GM08714 (cell line): ENCODE data around the gene DIP2C.
"Not testable (repeated sequence)": the region's sequence is repeated elsewhere in the genome, so short reads cannot be mapped to it uniquely, and the experiment has no call there.

Source experiments
- H3K4me3 ChIP-seq: fragments of 200-500 bp; sonication (Bioruptor generic); 2 replicates; pipeline ENCODE4 v1.5.1; 2014; ENCODE audit warnings: mild to moderate bottlenecking, low read length, inconsistent platforms
- ZNF274 ChIP-seq: IDR thresholded peaks from 2 replicates; pipeline ENCODE4 v1.6.1; 2012; ENCODE audit warnings: mild to moderate bottlenecking, low read depth, low read length

Gene DIP2C

DNA sequence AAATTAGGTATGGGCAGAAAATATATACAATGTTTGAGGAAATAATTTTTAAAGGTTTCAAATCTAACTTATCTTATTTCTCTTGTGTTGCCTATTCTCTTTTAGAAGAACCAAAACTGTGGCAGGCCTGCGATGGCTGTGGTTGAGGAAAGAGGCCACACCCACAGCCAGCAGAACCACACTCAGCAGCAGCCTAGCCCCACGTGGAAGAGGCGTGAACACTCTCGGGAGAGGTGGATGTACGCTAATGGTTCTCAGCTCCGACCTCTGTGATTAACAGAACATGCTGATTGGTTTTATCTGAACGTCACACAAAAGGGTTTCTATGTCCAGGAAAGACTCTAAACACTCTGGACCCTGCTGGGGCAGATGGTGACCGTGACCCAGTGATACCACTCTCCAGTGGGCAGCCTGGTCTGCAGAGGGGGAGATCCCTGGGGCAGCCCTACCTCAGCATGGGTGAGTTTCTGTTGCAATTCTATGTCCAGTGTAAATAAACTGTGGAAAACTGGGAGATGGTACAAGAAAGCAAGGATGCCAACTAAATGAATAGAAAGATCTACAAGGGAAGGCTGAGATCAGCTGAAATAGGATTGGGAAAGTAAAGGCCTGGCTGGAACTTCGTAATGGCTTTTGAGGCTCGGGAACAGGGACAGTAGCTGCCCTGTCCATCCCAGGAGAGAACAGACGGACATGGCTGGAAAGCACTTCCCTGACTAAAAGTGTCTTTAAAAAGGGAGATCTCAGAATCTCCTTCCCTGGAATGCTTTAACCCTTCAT lies 26.6 kb downstream of the DIP2C start:
- no peak overlapping the region for H3K4me3 ChIP-seq
- TF ChIP-seq ZNF274 = no peak

DNA sequence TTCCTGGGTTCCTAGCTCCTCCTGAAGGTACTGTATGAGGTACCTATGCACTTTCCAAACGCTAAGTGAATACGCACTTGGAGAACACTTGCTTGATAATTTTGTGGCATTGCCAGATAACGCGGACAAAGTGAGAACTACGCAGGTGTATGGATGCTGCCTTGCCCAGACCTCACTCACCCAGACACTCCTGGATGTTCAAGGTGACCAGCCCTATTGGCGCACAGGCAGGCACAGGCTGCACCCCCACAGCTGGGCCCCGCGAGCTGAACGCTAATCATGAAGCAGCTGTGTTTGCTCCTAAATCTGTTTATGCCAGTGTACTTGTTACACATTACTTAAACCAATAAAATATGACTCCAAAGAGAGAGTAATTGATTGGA lies 27.3 kb downstream of the DIP2C start:
- TF ChIP-seq ZNF274 = no peak

DNA sequence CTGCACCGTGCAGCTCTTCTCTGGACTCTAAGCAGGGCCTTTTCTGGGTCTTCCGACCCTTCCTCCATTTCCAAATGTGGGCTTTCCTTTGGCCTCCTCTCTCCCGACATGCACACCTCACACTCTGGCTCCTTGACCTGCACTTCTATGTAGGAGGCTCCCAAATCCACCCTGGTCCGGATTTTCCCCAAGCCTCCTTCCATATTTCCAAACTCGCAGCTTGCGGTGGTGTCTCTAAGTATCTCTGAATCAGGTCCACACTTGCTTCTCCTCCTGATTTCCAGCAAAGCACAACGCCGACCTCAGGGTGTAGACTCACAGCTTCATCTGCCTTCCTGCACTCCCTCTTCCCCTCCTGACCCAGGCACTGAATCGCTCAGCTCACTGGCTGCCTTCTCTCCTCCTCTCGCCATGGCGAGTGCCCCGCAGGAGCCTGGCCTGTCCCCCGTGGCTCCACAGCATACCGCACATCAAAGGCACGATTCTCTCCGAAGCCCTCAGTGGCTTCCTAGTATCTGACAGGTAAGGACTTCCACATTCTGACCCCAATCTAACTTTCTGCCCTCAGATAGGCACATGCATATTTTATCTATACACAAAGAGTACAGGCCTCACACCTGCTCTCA lies 27.8 kb downstream of the DIP2C start:
- TF ChIP-seq ZNF274 = no peak
- no peak overlapping the region for H3K4me3 ChIP-seq

More for the DNA sequence above, 27.3 kb downstream of the DIP2C start:
- H3K4me3 ChIP-seq = no peak overlapping the region

DNA sequence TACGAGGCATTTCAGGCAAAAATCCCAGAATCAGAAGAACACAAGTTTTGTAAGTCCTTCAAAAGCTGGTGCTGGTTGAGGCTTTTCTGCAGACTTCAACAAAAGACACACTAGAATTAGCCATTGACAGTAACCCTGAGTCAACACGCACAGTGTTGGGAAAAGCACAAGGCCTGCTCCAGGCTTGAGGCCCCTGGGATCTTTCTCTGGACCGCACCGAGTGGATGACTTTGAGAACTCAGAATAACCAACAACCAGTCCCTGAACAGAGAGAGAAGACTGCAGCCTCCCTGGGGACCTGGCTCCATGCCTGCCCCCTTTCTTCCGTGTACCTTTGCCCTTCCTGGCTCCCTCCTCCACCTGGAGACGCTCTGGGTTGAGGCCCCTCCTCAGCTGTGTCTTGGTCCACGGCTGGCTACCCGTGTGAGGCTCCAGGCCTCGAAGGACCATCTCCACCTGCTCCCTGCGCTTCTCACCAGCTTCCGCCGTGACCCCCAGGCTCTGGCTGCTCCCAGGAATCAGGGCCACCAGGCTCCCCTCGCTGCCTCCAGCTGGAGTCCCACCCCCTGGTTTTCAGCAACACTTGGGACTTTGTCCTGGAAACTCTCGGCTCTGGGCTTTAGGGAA lies 28.4 kb downstream of the DIP2C start:
- no peak for TF ChIP-seq ZNF274
- no peak overlapping the region for H3K4me3 ChIP-seq

DNA sequence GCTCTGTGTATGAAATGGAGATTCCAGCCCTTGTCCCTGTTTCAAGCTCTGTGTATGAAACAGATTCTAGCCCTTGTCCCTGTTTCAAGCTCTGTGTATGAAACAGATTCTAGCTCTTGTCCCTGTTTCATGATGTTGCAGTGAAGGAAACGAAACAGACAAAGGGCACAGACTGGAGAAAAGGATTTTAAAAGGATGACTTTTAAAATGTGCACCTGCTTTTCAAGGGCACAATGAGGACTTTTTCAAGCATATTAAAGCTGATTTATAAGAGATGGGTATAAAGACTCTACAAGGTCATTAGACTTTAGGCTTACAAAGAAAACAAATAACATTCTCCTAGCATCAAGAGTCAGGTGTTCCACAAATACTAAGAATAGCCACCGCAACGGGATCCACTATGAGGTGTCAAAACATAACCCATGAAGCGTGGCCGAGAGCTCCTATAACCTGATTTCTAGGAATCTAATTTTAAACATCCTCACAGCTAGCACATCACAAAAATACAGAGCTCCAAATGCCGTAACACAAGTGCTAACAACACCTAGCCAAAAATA lies 29.0 kb downstream of the DIP2C start:
- no peak for TF ChIP-seq ZNF274
- no peak overlapping the region for H3K4me3 ChIP-seq

DNA sequence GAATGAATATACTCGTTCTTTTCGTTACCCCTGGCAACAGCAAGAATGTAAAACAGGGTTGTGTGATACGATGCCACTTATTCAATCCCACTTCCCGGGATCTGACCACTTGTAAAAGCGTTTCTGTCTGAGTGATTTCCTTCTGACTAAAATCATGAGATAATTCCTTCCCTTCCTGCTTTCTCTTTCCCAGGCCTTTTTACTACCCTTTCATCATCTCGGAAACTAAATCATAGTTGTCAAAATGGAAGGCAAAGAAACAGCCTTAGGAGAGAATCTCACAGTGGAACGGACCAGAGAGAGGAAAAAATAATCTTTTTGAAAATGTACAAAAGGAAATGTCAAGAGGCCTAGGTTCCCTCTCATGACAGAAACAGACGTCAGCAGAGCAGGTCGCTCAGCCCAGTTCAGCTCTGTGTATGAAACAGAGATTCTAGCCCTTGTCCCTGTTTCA lies 29.8 kb downstream of the DIP2C start:
- H3K4me3 ChIP-seq = no peak overlapping the region
- TF ChIP-seq ZNF274 = no peak

DNA sequence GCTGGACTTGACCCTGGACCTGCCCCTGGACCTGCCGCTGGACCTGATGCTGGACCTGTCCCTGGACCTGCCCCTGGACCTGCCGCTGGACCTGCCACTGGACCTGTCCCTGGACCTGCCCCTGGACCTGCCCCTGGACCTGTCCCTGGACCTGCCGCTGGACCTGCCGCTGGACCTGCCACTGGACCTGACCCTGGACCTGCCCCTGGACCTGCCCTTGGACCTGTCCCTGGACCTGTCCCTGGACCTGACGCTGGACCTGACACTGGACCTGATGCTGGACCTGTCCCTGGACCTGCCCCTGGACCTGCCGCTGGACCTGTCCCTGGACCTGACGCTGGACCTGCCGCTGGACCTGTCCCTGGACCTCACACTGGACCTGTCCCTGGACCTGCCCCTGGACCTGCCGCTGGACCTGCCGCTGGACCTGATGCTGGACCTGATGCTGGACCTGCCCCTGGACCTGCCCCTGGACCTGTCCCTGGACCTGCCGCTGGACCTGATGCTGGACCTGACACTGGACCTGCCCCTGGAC lies 31.6 kb downstream of the DIP2C start:
- not testable (repeated sequence) for H3K4me3 ChIP-seq

DNA sequence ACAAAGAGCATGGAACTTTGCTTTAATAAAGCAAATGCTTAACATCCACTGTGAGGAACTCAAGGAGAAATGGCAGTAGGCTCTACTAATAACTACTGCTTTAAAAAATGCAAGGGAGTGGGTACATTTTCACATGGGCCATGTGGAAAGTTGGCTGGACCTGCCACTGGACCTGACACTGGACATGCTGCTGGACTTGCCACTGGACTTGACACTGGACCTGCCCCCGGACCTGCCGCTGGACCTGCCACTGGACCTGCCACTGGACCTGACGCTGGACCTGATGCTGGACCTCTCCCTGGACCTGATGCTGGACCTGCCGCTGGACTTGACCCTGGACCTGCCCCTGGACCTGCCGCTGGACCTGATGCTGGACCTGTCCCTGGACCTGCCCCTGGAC lies 32.6 kb downstream of the DIP2C start:
- no peak overlapping the region for H3K4me3 ChIP-seq
- TF ChIP-seq ZNF274 = no peak

DNA sequence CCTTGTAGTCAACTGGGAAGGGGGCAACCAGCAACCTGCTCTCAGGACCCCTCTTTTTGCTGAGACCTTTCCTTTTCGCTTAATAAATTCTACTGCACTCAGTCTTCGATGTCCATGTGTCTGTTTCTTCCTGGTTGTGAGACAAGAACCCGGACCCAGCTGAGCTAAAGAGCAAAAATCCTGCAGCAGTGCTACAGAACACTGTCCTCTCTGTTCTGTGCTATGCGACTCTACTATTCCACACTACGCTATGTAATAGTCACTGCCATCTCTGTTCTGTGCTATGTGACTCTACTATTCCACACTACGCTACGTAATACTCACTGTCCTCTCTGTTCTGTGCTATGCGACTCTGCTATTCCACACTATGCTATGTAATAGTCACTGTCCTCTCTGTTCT lies 34.3 kb downstream of the DIP2C start:
- no peak overlapping the region for H3K4me3 ChIP-seq
- TF ChIP-seq ZNF274 = no peak

DNA sequence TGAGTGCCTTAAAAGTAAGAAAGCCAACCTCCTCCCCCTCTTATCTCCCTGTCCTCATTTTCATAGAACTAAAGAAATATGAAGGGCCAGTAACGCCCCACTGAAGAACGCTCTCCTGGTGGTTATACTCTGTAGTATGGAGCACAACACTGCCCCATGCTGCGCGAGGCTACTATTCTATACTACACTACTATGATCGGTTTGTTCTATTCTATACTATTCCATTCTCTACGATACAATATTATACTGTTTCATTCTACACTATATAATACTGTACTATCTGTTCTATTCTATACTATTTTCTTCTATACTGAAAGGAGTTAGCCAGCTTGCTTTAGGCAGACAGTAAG lies 34.8 kb downstream of the DIP2C start:
- H3K4me3 ChIP-seq = no peak overlapping the region
- no peak for TF ChIP-seq ZNF274

DNA sequence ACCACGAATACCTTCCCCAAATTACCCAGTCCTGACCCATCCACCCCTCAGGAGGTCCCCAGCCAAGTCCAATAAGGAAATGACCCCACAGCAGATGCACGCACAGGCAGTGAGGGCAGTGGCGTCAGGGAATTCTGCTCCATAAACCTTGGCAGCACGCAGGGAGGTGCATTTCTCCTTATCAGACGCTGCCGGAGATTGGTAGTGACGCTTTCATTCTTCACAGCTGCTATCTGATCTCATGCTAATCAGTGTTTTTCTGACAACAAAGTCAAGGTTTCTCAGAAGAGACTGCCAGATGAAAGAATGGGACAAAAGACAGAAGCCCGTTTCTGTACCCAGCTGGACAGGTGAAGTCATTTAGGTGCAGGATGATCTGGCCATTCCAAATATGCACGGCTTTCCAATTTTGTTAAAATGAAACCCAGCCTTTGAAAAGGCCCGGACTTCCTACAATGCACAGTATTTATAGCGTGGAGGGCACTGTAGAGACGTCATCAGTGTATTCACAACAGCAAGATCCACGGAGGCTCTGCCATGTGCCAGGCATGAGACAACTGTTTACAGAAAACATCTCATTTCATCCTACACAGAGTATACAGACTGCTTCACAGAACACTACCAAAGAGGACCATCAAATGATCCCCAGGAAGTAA lies 35.3 kb downstream of the DIP2C start:
- no peak overlapping the region for H3K4me3 ChIP-seq
- no peak for TF ChIP-seq ZNF274

DNA sequence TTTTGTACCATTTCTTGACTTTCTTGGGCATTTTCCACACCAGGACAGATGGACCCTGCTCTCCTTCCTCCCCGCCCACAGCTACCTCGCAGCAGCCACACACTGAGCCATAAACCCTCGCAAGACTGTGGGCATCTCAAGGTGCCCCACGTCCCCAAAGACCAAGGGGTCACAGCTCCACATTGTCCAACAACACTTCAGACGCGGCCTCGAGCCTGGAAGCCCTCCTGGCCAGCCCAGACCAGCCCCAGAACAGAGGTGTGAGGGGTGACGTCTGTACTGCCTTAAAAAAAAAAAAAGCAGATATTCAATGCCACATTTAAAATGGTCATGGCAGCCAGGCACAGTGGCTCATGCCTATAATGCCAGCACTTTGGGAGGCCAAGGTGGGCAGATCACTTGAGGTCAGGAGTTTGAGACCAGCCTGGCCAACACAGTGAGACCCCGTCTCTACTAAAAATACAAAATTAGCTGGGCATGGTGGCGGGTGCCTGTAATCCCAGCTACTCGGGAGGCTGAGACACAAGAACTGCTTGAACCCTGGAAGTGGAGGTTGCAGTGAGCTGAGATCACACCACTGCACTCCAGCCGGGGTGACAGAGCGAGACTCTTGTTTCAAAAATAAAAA lies 36.5 kb downstream of the DIP2C start:
- not testable (repeated sequence) for H3K4me3 ChIP-seq

DNA sequence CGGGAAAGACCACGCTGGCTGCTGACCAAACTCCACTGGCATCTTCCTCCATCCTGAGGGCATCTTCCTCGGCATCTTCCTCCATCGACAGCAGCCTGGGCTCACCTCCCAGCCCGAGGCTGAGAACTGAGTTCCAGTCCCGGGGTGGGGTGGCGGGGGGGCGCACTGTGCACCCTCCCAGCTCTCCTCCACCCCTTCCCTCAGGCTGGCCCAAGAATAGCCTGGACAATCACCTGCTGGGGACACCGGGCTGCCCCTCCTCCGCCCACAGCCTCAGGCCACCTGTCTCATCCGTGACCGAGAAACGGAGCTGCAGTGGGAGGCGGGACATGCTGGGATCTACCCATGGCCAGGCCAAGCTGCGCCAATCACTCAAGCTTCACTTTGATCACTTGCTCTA lies 37.2 kb downstream of the DIP2C start:
- TF ChIP-seq ZNF274 = no peak

DNA sequence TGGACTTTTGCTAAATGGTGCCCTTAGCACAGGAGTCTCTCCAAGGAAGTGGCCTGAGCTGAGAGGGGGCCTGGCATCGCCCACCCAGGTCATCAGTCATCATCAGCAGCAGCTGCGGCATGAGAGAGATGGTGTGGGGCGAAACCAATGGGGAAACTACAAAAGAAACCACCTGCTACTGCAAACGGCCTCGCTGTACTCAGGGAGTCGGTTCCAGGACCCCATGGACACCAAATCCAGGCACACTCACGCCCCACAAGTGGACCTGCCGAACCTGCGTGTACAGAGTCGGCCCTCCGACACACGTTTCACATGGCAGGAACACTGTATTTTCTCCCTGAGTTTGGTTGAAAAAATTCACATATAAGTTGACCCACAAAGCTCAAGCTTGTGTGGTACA lies 37.8 kb downstream of the DIP2C start:
- TF ChIP-seq ZNF274 = no peak
- no peak overlapping the region for H3K4me3 ChIP-seq

More for the DNA sequence above, 37.2 kb downstream of the DIP2C start:
- H3K4me3 ChIP-seq = no peak overlapping the region
